Ectodermal cell (in vitro differentiated cells): ENCODE data around the gene SSUH2.

Experiments used
- H3K27ac ChIP-seq: 2 replicates; pipeline ENCODE4 v1.7.0; 2013; ENCODE audit warnings: mild to moderate bottlenecking, low read depth, low read length; ENCODE audit not compliant: insufficient read depth, poor library complexity, severe bottlenecking
- H3K27me3 ChIP-seq: 2 replicates; pipeline ENCODE4 v1.7.0; 2013; ENCODE audit warnings: mild to moderate bottlenecking, low read length; ENCODE audit not compliant: insufficient read depth, control insufficient read depth, poor library complexity, severe bottlenecking
- H3K36me3 ChIP-seq: one replicate; pipeline ENCODE4 v1.7.0; 2013; ENCODE audit warnings: low read length; ENCODE audit not compliant: control insufficient read depth, insufficient read depth
- H3K4me1 ChIP-seq: one replicate; pipeline ENCODE4 v1.7.0; 2013; ENCODE audit warnings: low read length; ENCODE audit not compliant: control insufficient read depth, insufficient read depth
- H3K4me3 ChIP-seq: 2 replicates; pipeline ENCODE4 v1.7.0; 2013; ENCODE audit warnings: low read depth, low read length, control low read depth; ENCODE audit not compliant: insufficient read depth
- H3K9me3 ChIP-seq: 2 replicates; pipeline ENCODE4 v1.7.0; 2013; ENCODE audit warnings: mild to moderate bottlenecking, low read length, moderate library complexity; ENCODE audit not compliant: control insufficient read depth
- WGBS, 2 experiments: methylation state at CpG; one replicate each; pipeline ENCODE4 v1.1.7; 2013; ENCODE audit warnings: missing lambda C conversion rate in 2 of 2; 5-methylcytosine and 5-hydroxymethylcytosine counted together

The SSUH2 gene

GRCh38 chr3:8610951-8611350 is 33.6 kb downstream of the SSUH2 start:
- Histone ChIP-seq H3K9me3 (no peaks in the 10 kb centered on the region), H3K4me3 (no peak overlapping the region), H3K27ac (no peak overlapping the region), H3K27me3 (no peaks in the 10 kb centered on the region), H3K4me1 (peaks cover 14% of the 10 kb centered on the region), H3K36me3 (no peaks in the 10 kb centered on the region)
- WGBS, 2 experiments: 89 to 92% methylated on average over 8 of the region's 8 CpGs

GRCh38 chr3:8608791-8609467 is 35.7 kb downstream of the SSUH2 start:
- Histone ChIP-seq H3K27ac (no peak overlapping the region), H3K9me3 (no peaks in the 10 kb centered on the region), H3K4me1 (peaks cover 14% of the 10 kb centered on the region), H3K27me3 (no peaks in the 10 kb centered on the region), H3K36me3 (no peaks in the 10 kb centered on the region), H3K4me3 (no peak overlapping the region)
- WGBS, 2 experiments: 79 to 82% methylated on average over 10 of the region's 10 CpGs

GRCh38 chr3:8608041-8608790 is 36.4 kb downstream of the SSUH2 start:
- 92 to 96% methylated on average over 16 of the region's 16 CpGs for WGBS, 2 experiments
- Histone ChIP-seq H3K27me3 (no peaks in the 10 kb centered on the region), H3K4me1 (peaks cover 14% of the 10 kb centered on the region), H3K9me3 (no peaks in the 10 kb centered on the region), H3K4me3 (no peak overlapping the region), H3K36me3 (no peaks in the 10 kb centered on the region), H3K27ac (no peak overlapping the region)

- peaks cover 14% of the 10 kb centered on the region for H3K4me1 ChIP-seq
- no peaks in the 10 kb centered on the region for H3K9me3 ChIP-seq
- H3K27ac ChIP-seq: no peak overlapping the region
- WGBS, 2 experiments: 86 to 91% methylated on average over 7 of the region's 7 CpGs
- H3K27me3 ChIP-seq: no peaks in the 10 kb centered on the region
- H3K4me3 ChIP-seq: no peak overlapping the region
- no peaks in the 10 kb centered on the region for H3K36me3 ChIP-seq
These were observed 37.2 kb downstream of the SSUH2 start for GRCh38 chr3:8607234-8608040.

GRCh38 chr3:8606701-8607231 is 37.8 kb downstream of the SSUH2 start:
- H3K4me1 ChIP-seq: peaks cover 14% of the 10 kb centered on the region
- no peaks in the 10 kb centered on the region for H3K27me3 ChIP-seq
- 92 to 93% methylated on average over 7 of the region's 7 CpGs for WGBS, 2 experiments
- H3K9me3 ChIP-seq: no peaks in the 10 kb centered on the region
- H3K27ac ChIP-seq: no peak overlapping the region
- no peak overlapping the region for H3K4me3 ChIP-seq
- no peaks in the 10 kb centered on the region for H3K36me3 ChIP-seq

- no peaks in the 10 kb centered on the region for H3K27me3 ChIP-seq
- H3K4me1 ChIP-seq: peaks cover 10% of the 10 kb centered on the region
- H3K27ac ChIP-seq: no peak overlapping the region
- no peaks in the 10 kb centered on the region for H3K36me3 ChIP-seq
- 94% methylated on average over 3 of the region's 3 CpGs for WGBS, 2 experiments
- H3K4me3 ChIP-seq: no peak overlapping the region
- H3K9me3 ChIP-seq: no peaks in the 10 kb centered on the region
These were observed 39.6 kb downstream of the SSUH2 start for GRCh38 chr3:8604988-8605387.

- Histone ChIP-seq H3K9me3 (no peaks in the 10 kb centered on the region), H3K4me3 (no peak overlapping the region), H3K4me1 (peaks cover 10% of the 10 kb centered on the region), H3K27me3 (no peaks in the 10 kb centered on the region), H3K27ac (no peak overlapping the region), H3K36me3 (no peaks in the 10 kb centered on the region)
- 95 to 98% methylated on average over 6 of the region's 7 CpGs for WGBS, 2 experiments
These were observed 40.6 kb downstream of the SSUH2 start for GRCh38 chr3:8604006-8604405.

- 92 to 97% methylated on average over 9 of the region's 9 CpGs for WGBS, 2 experiments
- no peaks in the 10 kb centered on the region for H3K36me3 ChIP-seq
These were observed 41.4 kb downstream of the SSUH2 start for GRCh38 chr3:8603115-8603710.

GRCh38 chr3:8600457-8600856 is 44.1 kb downstream of the SSUH2 start:
- Histone ChIP-seq H3K36me3 (no peaks in the 10 kb centered on the region), H3K4me3 (no peak overlapping the region), H3K4me1 (no peaks in the 10 kb centered on the region), H3K9me3 (no peaks in the 10 kb centered on the region), H3K27ac (no peak overlapping the region), H3K27me3 (no peaks in the 10 kb centered on the region)

More at GRCh38 chr3:8603115-8603710, 41.4 kb downstream of the SSUH2 start:
- Histone ChIP-seq H3K27me3 (no peaks in the 10 kb centered on the region), H3K27ac (no peak overlapping the region), H3K9me3 (no peaks in the 10 kb centered on the region), H3K4me3 (no peak overlapping the region), H3K4me1 (peaks cover 7% of the 10 kb centered on the region)
